Gastrocnemius medialis (tissue), 4 donors: ENCODE results near the gene ARRDC2. TPM values are rescaled to one million over a fixed set of nuclear protein-coding genes. Genes with fewer than 3 reads are reported as not detected.
A peak's percentile ranks its signal among the peaks of the same experiment; 100 is the strongest.
"Not testable (repeated sequence)": the region's sequence is repeated elsewhere in the genome, so short reads cannot be mapped to it uniquely, and the experiment has no call there.

Source experiments
- ATAC-seq, 2 donors: fragments of 150-250 bp; one replicate each; pipeline ENCODE4 v1.9.1; 2016
- DNase-seq, 2 donors: peaks; one replicate each; pipeline ENCODE4 v3.0.0-alpha.2; 2019
- H3K27ac ChIP-seq, 4 donors: fragments of 200-600 bp; sonication (generic); 1 replicate in 1 of 4; 2 replicates in 3 of 4; pipeline ENCODE4 v1.5.1; 2016 to 2018; ENCODE audit warnings: mild to moderate bottlenecking in 2 of 4, moderate library complexity in 1 of 4
- H3K27me3 ChIP-seq, 3 donors: fragments of 200-600 bp; sonication (generic) in 2 of 3; 1 replicate in 1 of 3; 2 replicates in 2 of 3; pipeline versions ENCODE4 v1.5.1 to v1.6.0; 2016 to 2019; ENCODE audit warnings: mild to moderate bottlenecking in 1 of 3, moderate library complexity in 1 of 3
- H3K36me3 ChIP-seq, 2 donors: fragments of 200-600 bp; sonication (generic) in 1 of 2; one replicate each; pipeline ENCODE4 v1.5.1; 2017 to 2018
- H3K4me1 ChIP-seq, 2 donors: fragments of 200-600 bp; sonication (generic) in 1 of 2; one replicate each; pipeline ENCODE4 v1.5.1; 2016 to 2017; ENCODE audit warnings: mild to moderate bottlenecking in 2 of 2
- H3K4me3 ChIP-seq, 4 donors: fragments of 200-600 bp; sonication (generic) in 3 of 4; 1 replicate in 1 of 4; 2 replicates in 3 of 4; pipeline ENCODE4 v1.5.1; 2016 to 2019; ENCODE audit warnings: mild to moderate bottlenecking in 2 of 4
- H3K9me3 ChIP-seq, 3 donors: fragments of 200-600 bp; sonication (generic) in 2 of 3; 1 replicate in 1 of 3; 2 replicates in 2 of 3; pipeline ENCODE4 v1.5.1; 2016 to 2019
- CTCF ChIP-seq, 5 experiments: fragments of 450-650 bp in 3 of 5; fragments of 200-600 bp in 2 of 5; sonication (generic) in 2 of 5; IDR thresholded peaks in 4 of 5; conservative IDR thresholded peaks in 1 of 5; 1 replicate in 4 of 5; 2 replicates in 1 of 5; pipeline ENCODE4 v1.5.1; 2016 to 2019; ENCODE audit warnings: antibody characterized with exemption in 5 of 5, mild to moderate bottlenecking in 3 of 5, moderate library complexity in 3 of 5
- POLR2A ChIP-seq, 2 donors: fragments of 450-650 bp; IDR thresholded peaks; one replicate each; pipeline ENCODE4 v1.6.1; 2017; ENCODE audit warnings: antibody characterized with exemption in 2 of 2, mild to moderate bottlenecking in 2 of 2, moderate library complexity in 2 of 2
- in situ Hi-C, 4 donors: fragments of 200-750 bp; cut with MboI; loops; one replicate each; pipeline versions ENCODE4 v1.15.0 to v1.8.0; 2017; ENCODE audit warnings: low sequenced_read_pairs in 4 of 4
- intact Hi-C: fragments of 100-400 bp; cut with DNase I; formaldehyde crosslinking; loops from one replicate; pipeline ENCODE4 v1.15.1; 2023; ENCODE audit warnings: low total_unique reads
- total RNA-seq, 4 donors: library from RNA; depleted of rRNA; stranded (reverse); fragments of >200 nt; gene quantifications; one replicate each; pipeline versions ENCODE4 v1.1.0 to v1.2.3, GENCODE V29; 2016

Gene ARRDC2
- total RNA-seq, 4 donors from 2014 or later: 476 to 810 (median 543) TPM

DNA sequence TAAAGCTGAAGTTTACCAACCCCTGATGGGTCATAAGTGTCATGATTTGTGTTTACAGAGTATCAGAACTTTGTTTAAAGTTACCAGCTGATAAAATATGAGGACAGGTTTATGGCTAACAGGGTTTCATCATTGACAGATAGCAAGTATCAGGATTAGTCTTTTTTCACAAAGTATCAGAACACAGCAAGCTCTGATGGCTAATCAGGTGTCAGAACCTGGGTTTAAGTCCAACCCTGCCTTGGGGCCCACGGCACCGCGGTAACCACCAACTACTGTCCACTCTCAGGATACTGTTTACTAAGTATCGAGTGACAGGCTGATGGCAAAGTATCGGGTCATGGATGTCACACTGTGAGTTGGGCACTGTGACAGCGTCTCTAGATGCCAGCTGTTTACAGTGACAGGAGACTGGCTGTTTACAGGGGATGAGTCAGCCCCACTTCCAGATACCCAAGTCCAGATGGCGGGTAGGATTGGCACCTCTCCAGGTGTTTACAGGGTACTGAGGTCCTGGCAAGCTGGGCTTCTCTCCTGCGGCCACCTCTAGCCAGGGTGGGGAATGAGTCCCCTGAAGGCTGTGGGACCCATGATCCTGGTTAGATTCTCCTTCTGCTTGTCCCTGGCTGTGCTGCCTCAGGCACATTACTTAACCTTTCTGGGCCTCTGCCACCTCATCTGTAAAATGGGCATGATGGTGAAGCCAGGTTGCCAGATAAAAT is 21.8 kb downstream of the ARRDC2 start:
- in situ Hi-C loops: loop anchor here in 2 of 4 donors (25.0 kb wide), 1 partner anchor 1567 kb away; the partner anchor contains the start of gene EPS15L1 (in 2 of the 2)
- DNase-seq: peak; percentile 97 to 99

DNA sequence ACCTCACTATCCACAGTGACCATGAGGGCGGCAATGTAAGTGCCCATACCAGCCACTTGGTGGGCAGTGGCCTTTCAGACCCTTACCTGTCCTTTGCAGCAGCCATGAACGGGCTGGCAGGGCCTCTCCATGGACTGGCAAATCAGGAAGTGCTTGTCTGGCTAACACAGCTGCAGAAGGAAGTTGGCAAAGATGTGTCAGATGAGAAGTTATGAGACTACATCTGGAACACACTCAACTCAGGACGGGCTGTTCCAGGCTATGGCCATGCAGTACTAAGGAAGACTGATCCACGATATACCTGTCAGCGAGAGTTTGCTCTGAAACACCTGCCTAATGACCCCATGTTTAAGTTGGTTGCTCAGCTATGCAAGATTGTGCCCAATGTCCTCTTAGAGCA is 23.4 kb downstream of the ARRDC2 start:
- H3K36me3 ChIP-seq, intact Hi-C loops, H3K4me3 ChIP-seq, H3K27me3 ChIP-seq, H3K9me3 ChIP-seq: not testable (repeated sequence)
- peak; percentile 40 to 44 for ATAC-seq
- peak; percentile 63 to 78 for DNase-seq
- H3K4me1 ChIP-seq: peaks cover 22 to 33% of the 10 kb centered on the region in 2 donors
- in situ Hi-C loops: loop anchor here in 2 of 4 donors (25.0 kb wide), 1 partner anchor 1569 kb away; the partner anchor contains the start of gene EPS15L1 (in 2 of the 2)
- TF ChIP-seq CTCF (IDR thresholded peaks at IDR 0.05 in 4 of 5, conservative IDR thresholded peaks at IDR 0.05 in 1 of 5): peak in 1 of 5 experiments; percentile 26
- peak; percentile 40 to 61 for TF ChIP-seq POLR2A (IDR thresholded peaks at IDR 0.05)
- H3K27ac ChIP-seq: peak overlapping the region; percentile 89 to 100 (median 95)

More for the DNA sequence above, 21.8 kb downstream of the ARRDC2 start:
- H3K4me1 ChIP-seq: peaks cover 22 to 33% of the 10 kb centered on the region in 2 donors
- no peaks in the 10 kb centered on the region for H3K9me3 ChIP-seq
- no peak overlapping the region for H3K4me3 ChIP-seq
- no peaks in the 10 kb centered on the region for H3K36me3 ChIP-seq
- ATAC-seq: peak; percentile 87 to 93
- no peaks in the 10 kb centered on the region for H3K27me3 ChIP-seq
- H3K27ac ChIP-seq: peak overlapping the region; percentile 89 to 100 (median 95)
- intact Hi-C loops: loop anchor here (1.0 to 10.0 kb wide), 2 partner anchors 12 to 1035 kb away; partner anchors contain the start of gene SLC25A42
- TF ChIP-seq CTCF (IDR thresholded peaks at IDR 0.05 in 4 of 5, conservative IDR thresholded peaks at IDR 0.05 in 1 of 5): no peak
- peak; percentile 19 to 45 for TF ChIP-seq POLR2A (IDR thresholded peaks at IDR 0.05)

DNA sequence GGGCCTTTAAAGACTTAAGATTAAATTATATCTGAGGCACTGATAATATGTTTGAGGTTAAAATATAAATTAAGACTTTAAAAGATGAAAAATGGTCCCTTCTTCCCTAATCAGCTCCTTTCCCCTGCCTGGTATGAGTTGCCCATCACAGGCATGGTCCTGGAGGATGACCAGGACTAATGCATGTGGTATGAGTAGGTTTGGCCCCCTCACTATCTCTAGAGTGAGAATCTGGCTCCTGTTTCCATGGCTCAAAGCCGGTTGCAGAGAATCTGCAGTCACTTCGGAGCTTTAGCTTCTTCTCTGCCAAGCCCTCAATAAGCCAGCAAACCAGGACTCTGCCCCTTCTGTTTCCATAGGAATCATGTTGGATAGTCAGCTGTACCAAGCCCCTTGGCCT is 24.1 kb downstream of the ARRDC2 start:
- ATAC-seq, H3K4me3 ChIP-seq, H3K9me3 ChIP-seq, H3K36me3 ChIP-seq, intact Hi-C loops, H3K27me3 ChIP-seq, DNase-seq: not testable (repeated sequence)
- H3K4me1 ChIP-seq: peaks cover 22 to 33% of the 10 kb centered on the region in 2 donors
- peak overlapping the region; percentile 89 to 100 (median 95) for H3K27ac ChIP-seq
- in situ Hi-C loops: loop anchor here in 2 of 4 donors (25.0 kb wide), 1 partner anchor 1570 kb away; the partner anchor contains the start of gene EPS15L1 (in 2 of the 2)

GRCh38 chr19:18041054-18041453 is 33.1 kb downstream of the ARRDC2 start:
- H3K36me3 ChIP-seq: no peaks in the 10 kb centered on the region
- in situ Hi-C loops: loop anchor here in 2 of 4 donors (25.0 kb wide), 1 partner anchor 1579 kb away; the partner anchor contains the start of gene EPS15L1 (in 2 of the 2)
- no peaks in the 10 kb centered on the region for H3K27me3 ChIP-seq
- TF ChIP-seq POLR2A (IDR thresholded peaks at IDR 0.05): no peak
- TF ChIP-seq CTCF (IDR thresholded peaks at IDR 0.05 in 4 of 5, conservative IDR thresholded peaks at IDR 0.05 in 1 of 5): no peak
- H3K27ac ChIP-seq: no peak overlapping the region
- no peak for ATAC-seq
- peaks cover 19 to 20% of the 10 kb centered on the region in 2 donors for H3K4me1 ChIP-seq
- no peaks in the 10 kb centered on the region for H3K9me3 ChIP-seq
- no peak overlapping the region for H3K4me3 ChIP-seq
- intact Hi-C loops: no loop called here
- no peak for DNase-seq

- H3K9me3 ChIP-seq: no peaks in the 10 kb centered on the region
- intact Hi-C loops: no loop called here
- DNase-seq: no peak
- no peaks in the 10 kb centered on the region for H3K36me3 ChIP-seq
- ATAC-seq: no peak
- in situ Hi-C loops: loop anchor here in 2 of 4 donors (25.0 kb wide), 1 partner anchor 1581 kb away; the partner anchor contains the start of gene EPS15L1 (in 2 of the 2)
- H3K4me1 ChIP-seq: peaks cover 26 to 27% of the 10 kb centered on the region in 2 donors
- TF ChIP-seq POLR2A (IDR thresholded peaks at IDR 0.05) (no peak), CTCF (IDR thresholded peaks at IDR 0.05 in 4 of 5, conservative IDR thresholded peaks at IDR 0.05 in 1 of 5) (no peak)
- H3K4me3 ChIP-seq: no peak overlapping the region
- H3K27me3 ChIP-seq: no peaks in the 10 kb centered on the region
- H3K27ac ChIP-seq: peak overlapping the region in 3 of 4 donors; percentile 81 to 90 (median 89)
Measured at GRCh38 chr19:18043676-18044075, 35.7 kb downstream of the ARRDC2 start.
